Measurements from ENCODE around the gene FUNDC2.
"Not testable (repeated sequence)": the region's sequence is repeated elsewhere in the genome, so short reads cannot be mapped to it uniquely, and the experiment has no call there.

FUNDC2 gene

GRCh38 chrX:155026727-155027508 is at the start of gene FUNDC2:
FUNDC2 (plus strand) TSS chrX:155026844; CDS start chrX:155026939, 95 bp downstream.
- FAIRE-seq: peak; percentile 83

DNA sequence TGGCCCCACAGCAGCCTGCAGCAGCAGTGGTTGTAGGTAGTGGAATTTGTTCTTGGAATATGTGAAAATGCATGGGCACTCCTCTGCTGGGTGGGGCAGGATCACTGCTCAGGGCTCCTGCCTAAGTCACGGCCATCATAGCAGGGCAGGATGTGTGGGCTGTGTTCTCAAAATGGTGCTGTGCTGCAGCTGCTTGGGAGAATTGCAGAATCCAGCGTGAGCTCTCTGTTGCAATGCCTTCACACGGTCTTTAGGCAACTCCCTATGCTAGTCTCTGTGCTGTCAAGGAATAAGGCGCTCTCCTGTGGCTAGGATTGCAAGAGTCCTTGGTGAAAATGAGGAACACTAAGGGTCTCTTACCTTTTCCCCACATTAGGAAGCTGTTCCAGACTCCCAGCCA is 47.0 kb upstream of the FUNDC2 start:
- FAIRE-seq: no peak

DNA sequence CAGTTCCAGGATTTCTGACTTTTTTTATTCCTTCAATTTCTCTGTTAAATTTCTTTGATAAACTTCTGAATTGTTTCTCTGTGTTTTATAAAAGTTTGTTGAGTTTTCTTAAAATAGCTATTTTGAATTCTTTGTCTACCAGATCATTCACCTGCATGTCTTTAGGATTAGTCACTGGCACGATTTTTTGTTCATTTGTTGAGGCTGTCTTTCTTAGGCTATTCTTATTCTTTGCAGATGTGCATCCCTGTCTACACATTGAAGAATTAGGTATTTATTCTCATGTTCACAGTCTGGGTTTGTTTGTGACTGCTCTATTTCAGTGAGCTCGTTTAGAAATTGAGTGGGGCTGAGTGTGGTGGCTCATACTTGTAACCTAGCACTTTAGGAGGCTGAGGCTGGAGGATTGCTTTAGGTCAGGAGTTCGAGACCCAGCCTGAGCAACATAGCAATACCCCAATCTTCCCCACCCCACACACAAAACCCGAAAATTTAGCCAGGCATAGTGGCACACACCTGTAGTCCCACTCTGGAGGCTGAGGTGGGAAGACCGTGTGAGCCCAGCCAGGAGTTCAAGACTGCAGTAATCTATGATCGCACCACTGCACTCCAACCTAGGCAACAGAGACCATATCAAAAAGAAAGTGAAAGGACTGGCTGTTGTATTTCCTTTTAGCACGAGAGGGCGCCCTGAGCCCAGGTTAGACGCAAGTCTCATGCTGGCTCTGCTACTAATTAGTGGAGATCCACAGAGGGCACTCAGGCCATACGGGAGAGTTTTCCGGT is 46.1 kb upstream of the FUNDC2 start:
- peak; percentile 69 for FAIRE-seq

DNA sequence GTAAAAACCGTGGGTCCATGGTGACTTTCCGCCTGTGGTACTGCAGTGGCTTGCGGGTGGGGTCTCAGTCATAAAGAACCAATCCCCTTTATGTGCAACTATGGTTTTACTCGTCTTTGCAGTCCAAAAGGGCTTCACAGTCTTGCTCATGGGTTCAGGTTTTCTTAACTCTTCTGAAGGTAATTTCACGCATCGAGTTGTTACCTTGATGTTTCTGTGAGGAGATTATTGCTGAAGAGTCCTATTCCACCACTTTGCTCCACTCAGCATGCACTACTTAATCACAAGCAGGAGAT is 45.6 kb upstream of the FUNDC2 start:
- FAIRE-seq: no peak

GRCh38 chrX:154986826-154987575 is 39.6 kb upstream of the FUNDC2 start:
- FAIRE-seq: no peak

- FAIRE-seq: no peak
Observed at GRCh38 chrX:154987940-154988339, 38.7 kb upstream of the FUNDC2 start.

- no peak for FAIRE-seq
Observed at GRCh38 chrX:154988719-154989118, 37.9 kb upstream of the FUNDC2 start.

- FAIRE-seq: no peak
Observed at GRCh38 chrX:154990496-154990895, 36.1 kb upstream of the FUNDC2 start.

GRCh38 chrX:154991039-154991438 is 35.6 kb upstream of the FUNDC2 start:
- FAIRE-seq: no peak

DNA sequence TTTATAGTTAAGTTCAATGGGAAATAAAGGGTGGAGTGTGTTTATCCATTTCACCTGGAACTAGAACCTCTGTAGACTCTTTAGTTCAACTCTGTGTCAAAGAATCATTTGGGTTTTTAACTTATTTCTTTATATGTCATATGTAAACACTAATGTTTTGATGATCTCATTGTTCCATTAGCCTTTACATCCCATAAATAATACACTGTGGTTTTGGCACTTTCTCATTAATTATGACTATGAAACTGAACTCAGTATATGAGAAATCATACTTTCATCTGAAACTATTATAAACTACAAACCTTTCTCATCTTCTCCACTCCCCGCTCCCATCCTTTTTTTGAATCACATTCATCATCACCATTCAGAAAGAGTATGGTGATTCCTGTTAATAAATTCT is 35.2 kb upstream of the FUNDC2 start:
- no peak for FAIRE-seq

- FAIRE-seq: no peak
Observed at GRCh38 chrX:154998204-154998880, 28.3 kb upstream of the FUNDC2 start.

GRCh38 chrX:155000841-155001240 is 25.8 kb upstream of the FUNDC2 start:
- FAIRE-seq: no peak

DNA sequence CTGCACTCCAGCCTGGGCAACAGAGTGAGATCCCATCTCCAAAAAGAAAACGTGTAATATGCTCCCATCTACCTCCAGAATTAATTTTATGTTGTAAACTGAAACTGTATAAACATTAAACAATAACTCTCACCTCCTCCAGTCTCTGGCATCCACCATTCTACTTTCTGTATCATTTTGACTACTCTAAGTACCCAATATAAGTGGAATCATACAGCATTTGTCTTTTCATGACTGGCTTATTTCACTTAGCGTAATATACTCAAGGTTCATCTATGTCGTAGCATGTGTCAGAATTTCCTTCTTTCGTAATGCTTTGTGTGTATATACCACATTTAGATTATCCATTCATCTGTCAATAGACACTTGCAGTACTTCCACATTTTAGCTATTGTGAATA is 24.8 kb upstream of the FUNDC2 start:
- no peak for FAIRE-seq

- FAIRE-seq: no peak
Observed at GRCh38 chrX:155005190-155005589, 21.5 kb upstream of the FUNDC2 start.

- not testable (repeated sequence) for FAIRE-seq
Observed at GRCh38 chrX:155006379-155006778, 20.3 kb upstream of the FUNDC2 start.

GRCh38 chrX:155006913-155007671 is 19.6 kb upstream of the FUNDC2 start:
- not testable (repeated sequence) for FAIRE-seq

- not testable (repeated sequence) for FAIRE-seq
Observed at GRCh38 chrX:155008578-155008977, 18.1 kb upstream of the FUNDC2 start.

- no peak for FAIRE-seq
Observed at GRCh38 chrX:155009994-155010472, 16.6 kb upstream of the FUNDC2 start.

GRCh38 chrX:155020591-155020990 is 6.1 kb upstream of the FUNDC2 start:
- no peak for FAIRE-seq

DNA sequence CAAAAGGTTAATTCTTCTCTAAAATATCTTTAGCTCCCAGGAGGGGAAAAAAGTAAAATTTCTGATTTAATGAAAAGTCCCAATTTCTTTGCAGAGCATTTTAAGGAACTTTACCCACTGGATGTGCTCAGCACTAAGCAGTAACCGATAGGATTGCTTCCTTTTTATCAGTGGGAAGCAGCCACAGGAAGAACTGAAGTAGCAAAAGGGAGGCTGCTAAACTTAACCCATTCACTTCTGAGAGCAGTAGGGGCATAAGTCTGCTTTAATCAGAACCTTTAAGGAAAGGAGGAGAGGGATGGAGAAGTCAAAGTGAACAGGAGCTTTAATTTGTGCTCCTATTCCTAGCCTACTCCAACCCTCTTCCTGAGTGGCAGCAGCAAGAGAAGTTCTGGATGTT is 4.1 kb upstream of the FUNDC2 start, which contains the start of gene F8:
TSS of gene F8 (minus strand) at position 139 of the 400 bp plus-strand sequence. CDS start 171 bp downstream, outside the sequence.
- FAIRE-seq: no peak

GRCh38 chrX:155023907-155024833 is 2.5 kb upstream of the FUNDC2 start:
- FAIRE-seq: no peak
